IPS DF 6.9 (cell line): ENCODE measurements around the gene ADGRL3.

Source experiments
- DNase-seq: peaks from one replicate; pipeline ENCODE4 v3.0.0-alpha.2; 2013; ENCODE audit warnings: low read depth, low spot score
- H3K27ac ChIP-seq: one replicate; pipeline ENCODE4 v1.5.1; 2013; ENCODE audit warnings: low read length, control low read depth
- H3K27me3 ChIP-seq: 2 replicates; pipeline ENCODE4 v1.6.1; 2013; ENCODE audit warnings: mild to moderate bottlenecking, low read length; ENCODE audit not compliant: control insufficient read depth, insufficient read depth
- H3K36me3 ChIP-seq: 2 replicates; pipeline ENCODE4 v1.6.1; 2013; ENCODE audit warnings: low read length; ENCODE audit not compliant: control insufficient read depth, insufficient read depth
- H3K4me1 ChIP-seq: 2 replicates; pipeline ENCODE4 v1.6.1; 2013; ENCODE audit warnings: low read length; ENCODE audit not compliant: control insufficient read depth, insufficient read depth
- H3K4me3 ChIP-seq: 2 replicates; pipeline ENCODE4 v1.5.1; 2013; ENCODE audit warnings: mild to moderate bottlenecking, low read length
- H3K9me3 ChIP-seq: 2 replicates; pipeline ENCODE4 v1.6.1; 2013; ENCODE audit warnings: low read length, inconsistent platforms; ENCODE audit not compliant: control insufficient read depth, insufficient read depth
- WGBS: extraction: QIAGEN DNeasy Blood & Tissue Kit; methylation state at CpG from one replicate; pipeline ENCODE4 v1.1.7; 2013; ENCODE audit warnings: mixed read lengths, missing lambda C conversion rate; ENCODE audit not compliant: insufficient read length, insufficient coverage; 5-methylcytosine and 5-hydroxymethylcytosine counted together

Gene ADGRL3

DNA sequence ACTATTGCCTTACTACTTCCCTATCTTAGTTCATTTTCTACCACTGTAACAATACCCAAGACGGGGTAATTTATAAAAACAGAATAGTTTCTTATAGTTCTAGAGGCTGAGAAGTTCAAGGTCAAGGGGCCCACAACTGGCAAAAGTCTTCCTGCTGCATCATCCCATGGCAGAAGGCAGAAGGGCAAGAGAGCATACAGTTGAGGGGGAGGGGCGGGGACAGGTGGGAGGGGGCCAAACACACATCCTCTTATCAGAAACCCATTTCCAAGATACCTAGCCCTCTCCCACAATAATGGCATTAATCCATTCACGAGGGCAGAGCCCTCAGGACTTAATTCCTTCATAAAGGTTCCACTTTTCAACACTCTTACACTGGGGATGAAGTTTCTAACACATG lies 690.2 kb downstream of the ADGRL3 start:
- no peaks in the 10 kb centered on the region for H3K4me1 ChIP-seq
- H3K27ac ChIP-seq: no peak overlapping the region
- WGBS: no CpG with 5 or more reads among the region's 3 CpGs
- no peak overlapping the region for H3K4me3 ChIP-seq
- no peaks in the 10 kb centered on the region for H3K27me3 ChIP-seq
- no peaks in the 10 kb centered on the region; the same call in 1 of the 2 replicates for H3K9me3 ChIP-seq
- H3K36me3 ChIP-seq: no peaks in the 10 kb centered on the region
- DNase-seq: no peak

DNA sequence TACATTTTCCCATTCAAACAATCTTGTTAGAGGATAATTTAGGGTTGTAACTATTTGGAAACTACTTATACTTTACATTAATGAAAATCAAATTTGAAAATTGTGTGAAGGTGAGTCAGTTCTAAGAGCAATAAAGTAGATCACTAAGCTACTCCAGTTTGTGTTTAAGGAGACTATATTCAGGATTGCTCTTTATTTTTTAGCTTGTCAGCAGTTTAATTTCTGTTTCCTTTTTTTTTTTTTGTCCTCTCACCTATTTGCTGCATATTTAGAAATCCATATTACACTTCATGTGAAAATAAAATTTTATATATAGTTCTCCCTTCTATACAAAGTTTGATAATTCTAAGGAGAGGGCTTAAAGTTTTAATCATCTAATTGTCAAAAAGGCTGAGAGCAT lies 691.8 kb downstream of the ADGRL3 start:
- Histone ChIP-seq H3K4me1 (no peaks in the 10 kb centered on the region), H3K4me3 (no peak overlapping the region), H3K36me3 (no peaks in the 10 kb centered on the region), H3K27me3 (no peaks in the 10 kb centered on the region), H3K27ac (no peak overlapping the region), H3K9me3 (no peaks in the 10 kb centered on the region; the same call in 1 of the 2 replicates)
- DNase-seq: no peak

- Histone ChIP-seq H3K36me3 (no peaks in the 10 kb centered on the region), H3K9me3 (no peaks in the 10 kb centered on the region; the same call in 1 of the 2 replicates), H3K4me1 (no peaks in the 10 kb centered on the region), H3K4me3 (no peak overlapping the region), H3K27ac (no peak overlapping the region), H3K27me3 (no peaks in the 10 kb centered on the region)
- no CpG with 5 or more reads among the region's 2 CpGs for WGBS
- no peak for DNase-seq
Measured at GRCh38 chr4:61896634-61897033, 696.5 kb downstream of the ADGRL3 start.

GRCh38 chr4:61909031-61909430 lies 708.9 kb downstream of the ADGRL3 start:
- Histone ChIP-seq H3K27ac (no peak overlapping the region), H3K4me1 (peaks cover 2% of the 10 kb centered on the region), H3K27me3 (no peaks in the 10 kb centered on the region), H3K36me3 (no peaks in the 10 kb centered on the region), H3K4me3 (no peak overlapping the region), H3K9me3 (no peaks in the 10 kb centered on the region)
- WGBS: no CpG with 5 or more reads among the region's 4 CpGs
- DNase-seq: no peak

DNA sequence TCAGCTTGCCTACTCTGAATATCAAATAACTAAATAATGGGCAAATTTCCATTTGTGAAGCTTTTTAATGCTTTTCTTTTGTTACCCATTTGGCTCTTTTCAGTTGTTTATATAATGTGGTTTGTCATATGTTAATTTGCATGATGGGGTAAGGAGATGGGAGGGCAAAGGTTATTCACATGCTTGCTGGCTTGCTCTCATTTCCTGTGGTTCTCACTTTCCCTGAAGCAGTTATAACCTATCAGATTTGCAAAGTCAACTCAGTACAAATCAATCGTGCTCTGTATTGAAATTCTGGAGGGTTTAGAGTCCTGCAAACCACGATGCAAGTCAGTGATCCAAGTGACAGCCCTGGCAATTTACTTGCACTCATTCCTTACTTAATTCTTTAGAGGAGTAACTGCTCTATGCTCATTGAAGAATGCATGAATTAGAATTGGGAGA lies 711.2 kb downstream of the ADGRL3 start:
- H3K4me3 ChIP-seq: no peak overlapping the region
- H3K9me3 ChIP-seq: no peaks in the 10 kb centered on the region
- no peaks in the 10 kb centered on the region for H3K36me3 ChIP-seq
- WGBS: no CpG with 5 or more reads among the region's 2 CpGs
- peak; percentile 50 for DNase-seq
- no peaks in the 10 kb centered on the region for H3K27me3 ChIP-seq
- H3K27ac ChIP-seq: no peak overlapping the region
- peaks cover 2% of the 10 kb centered on the region for H3K4me1 ChIP-seq

DNA sequence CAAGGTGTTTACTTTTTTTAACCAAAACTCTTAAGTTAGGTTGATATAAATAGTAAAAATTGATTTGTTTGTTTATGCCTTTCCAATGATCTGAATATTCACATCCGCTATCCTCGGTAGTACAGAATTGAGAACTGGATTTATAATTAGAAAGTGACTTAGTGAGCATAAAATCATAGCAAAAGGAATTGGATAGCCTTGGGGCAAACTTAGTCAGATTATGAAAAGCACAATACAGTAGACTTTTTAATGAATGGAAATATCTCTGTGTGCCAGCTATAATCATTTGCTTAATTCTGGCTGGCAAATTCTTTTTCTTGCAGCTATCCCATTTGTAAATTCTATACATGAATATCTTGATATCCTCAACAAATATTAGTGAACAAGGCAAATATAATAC lies 713.5 kb downstream of the ADGRL3 start:
- no peak for DNase-seq
- peaks cover 2% of the 10 kb centered on the region for H3K4me1 ChIP-seq
- no peak overlapping the region for H3K27ac ChIP-seq
- no peak overlapping the region for H3K4me3 ChIP-seq
- no peaks in the 10 kb centered on the region for H3K27me3 ChIP-seq
- H3K36me3 ChIP-seq: no peaks in the 10 kb centered on the region
- WGBS: no CpG with 5 or more reads among the region's 2 CpGs
- H3K9me3 ChIP-seq: no peaks in the 10 kb centered on the region

GRCh38 chr4:61915501-61915900 lies 715.4 kb downstream of the ADGRL3 start:
- no peak for DNase-seq
- Histone ChIP-seq H3K4me3 (no peak overlapping the region), H3K36me3 (no peaks in the 10 kb centered on the region), H3K4me1 (peaks cover 2% of the 10 kb centered on the region), H3K9me3 (no peaks in the 10 kb centered on the region), H3K27ac (no peak overlapping the region), H3K27me3 (no peaks in the 10 kb centered on the region)
- no CpG with 5 or more reads among the region's 1 CpG for WGBS

- H3K27ac ChIP-seq: no peak overlapping the region
- no peak overlapping the region for H3K4me3 ChIP-seq
- no peaks in the 10 kb centered on the region for H3K27me3 ChIP-seq
- peaks cover 2% of the 10 kb centered on the region; the same call in 1 of the 2 replicates for H3K4me1 ChIP-seq
- H3K9me3 ChIP-seq: no peaks in the 10 kb centered on the region
- H3K36me3 ChIP-seq: no peaks in the 10 kb centered on the region
- no peak for DNase-seq
Measured at GRCh38 chr4:61918507-61918906, 718.4 kb downstream of the ADGRL3 start.

GRCh38 chr4:61918987-61919386 lies 718.9 kb downstream of the ADGRL3 start:
- no CpG with 5 or more reads among the region's 2 CpGs for WGBS
- no peak for DNase-seq
- H3K27ac ChIP-seq: no peak overlapping the region
- peaks cover 2% of the 10 kb centered on the region; the same call in 1 of the 2 replicates for H3K4me1 ChIP-seq
- no peaks in the 10 kb centered on the region for H3K27me3 ChIP-seq
- no peak overlapping the region for H3K4me3 ChIP-seq
- no peaks in the 10 kb centered on the region for H3K36me3 ChIP-seq
- no peaks in the 10 kb centered on the region for H3K9me3 ChIP-seq

- WGBS: no CpG with 5 or more reads among the region's 3 CpGs
- DNase-seq: no peak
- peaks cover 2% of the 10 kb centered on the region; the same call in 1 of the 2 replicates for H3K4me1 ChIP-seq
- no peaks in the 10 kb centered on the region for H3K36me3 ChIP-seq
- no peaks in the 10 kb centered on the region for H3K9me3 ChIP-seq
- no peak overlapping the region for H3K27ac ChIP-seq
- no peaks in the 10 kb centered on the region for H3K27me3 ChIP-seq
- H3K4me3 ChIP-seq: no peak overlapping the region
Measured at GRCh38 chr4:61919561-61919960, 719.4 kb downstream of the ADGRL3 start.

DNA sequence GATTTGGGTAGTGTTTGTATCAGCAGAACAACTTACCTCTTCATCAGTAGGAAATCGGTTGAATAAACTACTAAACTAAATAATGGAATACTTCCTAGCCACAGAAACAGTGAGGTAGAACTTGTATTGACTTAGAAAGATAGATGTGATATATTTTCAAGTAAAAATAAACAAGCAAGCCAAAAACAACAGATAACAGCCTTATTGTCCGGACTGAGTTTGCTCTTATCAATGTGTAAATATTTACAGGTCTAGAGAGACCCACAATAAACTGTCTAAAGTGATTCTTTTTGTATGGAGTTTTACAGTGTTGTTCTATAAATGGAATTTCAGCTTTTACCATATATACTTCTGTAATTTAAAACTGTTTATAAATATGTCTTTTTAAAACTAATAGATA lies 721.8 kb downstream of the ADGRL3 start:
- Histone ChIP-seq H3K9me3 (no peaks in the 10 kb centered on the region), H3K4me3 (no peak overlapping the region), H3K27me3 (no peaks in the 10 kb centered on the region), H3K36me3 (no peaks in the 10 kb centered on the region), H3K27ac (no peak overlapping the region), H3K4me1 (peaks cover 2% of the 10 kb centered on the region; the same call in 1 of the 2 replicates)
- DNase-seq: no peak
- WGBS: no CpG with 5 or more reads among the region's 2 CpGs
